GM04504 (cell line): ENCODE data around the gene GATA2.

Experiments used
- DNase-seq: peaks from one replicate; pipeline ENCODE4 v3.0.0-alpha.2; 2012; ENCODE audit warnings: low read depth

The GATA2 gene

DNA sequence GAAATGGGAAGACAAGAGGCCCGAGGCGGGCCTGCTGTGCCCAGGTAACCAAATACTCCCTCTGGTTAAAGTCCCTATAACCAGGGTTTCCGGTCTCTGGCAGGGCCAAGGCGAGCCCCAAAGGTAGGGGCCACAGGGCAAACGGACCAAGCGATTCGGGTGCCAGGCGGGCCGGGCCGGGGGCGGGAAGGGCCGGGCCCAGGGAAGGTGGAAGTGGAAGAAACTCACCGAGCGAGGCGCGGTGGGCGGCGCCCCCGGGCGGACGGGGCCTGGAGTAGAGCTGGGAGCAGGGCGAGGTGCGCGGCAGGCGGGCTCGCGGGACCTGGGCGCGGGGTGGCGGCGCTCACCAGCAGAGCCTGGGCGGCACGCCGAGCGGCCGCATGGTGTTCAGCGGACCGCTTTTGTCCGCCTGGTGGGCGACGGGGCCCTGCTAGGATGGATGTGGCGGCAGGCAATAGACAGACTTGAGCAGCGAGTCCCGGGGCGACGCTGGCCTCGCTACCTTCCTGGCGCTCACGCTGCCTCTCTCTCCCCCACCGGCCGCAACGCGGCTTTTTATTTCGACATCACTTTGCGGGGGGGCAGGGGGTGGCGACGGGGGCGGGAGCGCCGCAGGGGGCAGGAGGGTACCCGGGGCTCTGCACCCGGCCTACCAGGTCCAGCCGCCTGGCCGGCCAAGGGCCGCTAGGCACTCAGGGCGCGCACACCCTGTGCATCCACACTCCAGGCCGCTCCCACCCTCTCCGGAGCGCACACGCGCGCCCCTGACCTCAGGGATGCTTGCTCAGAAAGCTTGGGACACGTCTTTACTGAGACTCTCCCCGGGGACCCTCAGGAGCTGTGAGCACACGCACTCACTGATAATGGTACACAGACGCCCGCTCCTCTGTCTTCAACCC, at the start of gene GATA2:
Gene GATA2, minus strand, starts transcription at position 531 of the 899 bp plus-strand sequence. CDS start 6,170 bp downstream, outside the sequence.
- no peak for DNase-seq

DNA sequence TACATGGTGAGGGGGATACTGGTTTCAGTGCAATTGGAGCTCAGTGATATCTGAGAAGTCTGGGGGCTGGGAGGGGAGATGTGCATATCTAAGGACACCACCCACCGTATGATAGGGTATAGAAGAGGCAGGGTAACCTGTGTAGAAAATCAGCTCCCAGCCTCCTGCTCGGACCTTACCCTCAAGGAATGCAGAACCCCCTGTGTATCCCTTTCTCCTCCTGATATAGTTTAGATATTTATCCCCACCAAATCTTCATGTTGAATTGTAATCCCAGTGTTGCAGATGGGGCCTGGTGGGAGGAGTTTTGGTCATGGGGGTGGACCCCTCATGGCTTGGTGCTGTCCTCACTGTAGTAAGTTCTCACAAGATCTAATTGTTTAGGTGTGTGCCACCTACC, 48.2 kb upstream of the GATA2 start:
- no peak for DNase-seq

DNA sequence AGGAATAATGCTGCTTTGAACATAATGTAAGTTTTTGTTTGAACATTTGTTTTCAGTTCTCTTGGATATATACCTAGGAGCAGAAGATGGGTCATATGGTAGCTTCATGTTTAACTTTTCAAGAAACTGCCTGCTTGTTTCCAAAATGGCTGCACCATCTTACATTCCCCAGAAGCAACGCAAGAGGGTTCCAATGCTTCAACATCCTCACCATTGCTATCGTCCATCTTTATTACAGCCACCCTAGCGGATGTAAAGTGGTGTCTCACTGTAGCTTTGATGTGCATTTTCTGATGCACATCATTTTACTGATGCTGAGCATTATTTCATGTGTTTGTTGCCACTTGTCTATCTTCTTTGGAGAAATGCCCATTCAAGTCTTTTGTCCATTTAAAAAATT, 46.4 kb upstream of the GATA2 start:
- no peak for DNase-seq

DNA sequence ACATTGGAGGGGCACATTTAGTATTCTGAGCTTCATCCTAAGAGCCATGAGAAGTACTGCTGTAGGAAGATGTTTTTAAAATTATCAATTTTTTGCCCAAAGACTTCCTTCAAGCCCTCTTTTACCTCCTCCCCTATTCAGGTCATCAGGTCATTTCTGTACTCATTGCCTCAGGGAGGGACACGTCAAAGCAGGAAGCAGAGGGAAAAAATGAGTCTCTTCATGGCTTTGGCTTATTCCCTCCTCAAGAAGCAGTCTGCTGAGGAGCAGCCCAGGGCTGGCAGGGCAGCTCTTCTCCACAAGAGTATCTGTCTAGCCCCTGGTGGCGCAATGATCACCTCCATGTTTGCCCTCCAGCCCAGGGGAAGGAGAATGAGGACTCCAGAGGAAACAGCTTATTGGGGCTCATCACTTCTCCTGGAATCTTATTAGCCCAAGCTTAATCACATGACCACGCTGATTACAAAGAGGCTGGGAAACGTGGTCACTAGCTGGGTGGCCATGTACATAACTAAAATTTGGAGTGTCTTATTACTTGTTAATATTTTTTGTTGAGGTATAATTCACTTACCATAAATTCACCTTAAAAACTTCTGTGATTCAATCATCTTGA, 44.2 kb upstream of the GATA2 start:
- no peak for DNase-seq

DNA sequence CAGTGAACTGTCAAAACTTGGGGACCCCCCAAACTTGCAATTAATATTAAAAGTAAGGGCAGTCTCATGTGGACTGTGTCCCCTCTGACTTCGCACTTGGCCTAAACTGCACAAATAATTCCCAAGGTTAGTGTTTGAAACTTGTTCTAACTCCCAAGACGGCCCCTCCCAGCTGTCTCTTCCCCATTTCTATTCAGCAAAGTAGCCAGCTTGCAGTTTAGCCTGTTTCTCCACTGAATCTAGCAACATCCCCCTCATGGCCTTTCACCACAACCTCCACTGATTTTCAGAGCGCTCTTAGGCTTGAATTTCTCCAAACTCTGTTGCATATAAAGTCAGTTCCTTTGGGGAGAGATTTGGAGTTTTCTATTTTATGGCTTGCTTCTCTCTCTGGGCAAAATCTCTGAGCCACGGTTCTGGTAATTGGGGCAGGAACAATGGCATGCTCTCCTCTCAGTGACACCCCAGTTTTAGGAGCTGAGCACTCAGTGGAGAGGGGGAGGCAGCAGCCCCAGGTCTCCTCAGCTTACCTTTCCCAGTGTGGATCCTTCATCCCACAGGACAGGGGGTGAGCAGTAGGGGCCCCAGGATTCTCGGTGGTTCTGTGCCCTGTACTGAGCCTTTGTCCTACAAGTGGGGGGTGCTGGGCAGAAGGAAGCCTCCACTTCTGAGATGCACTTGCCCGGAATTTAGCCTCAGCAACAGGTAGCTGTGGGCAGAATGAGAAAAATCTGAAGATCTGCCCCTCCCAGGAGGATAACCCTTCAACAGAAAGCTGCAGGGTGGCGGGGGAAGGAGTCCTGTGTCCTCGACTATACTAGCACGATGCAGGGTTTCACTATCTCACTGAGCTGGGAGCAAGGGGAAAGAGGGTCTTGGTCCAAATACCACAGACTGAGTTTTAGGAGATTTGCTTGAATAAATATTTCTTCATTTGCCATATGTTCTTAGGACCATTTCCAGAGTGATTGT, 39.3 kb upstream of the GATA2 start:
- no peak for DNase-seq

DNA sequence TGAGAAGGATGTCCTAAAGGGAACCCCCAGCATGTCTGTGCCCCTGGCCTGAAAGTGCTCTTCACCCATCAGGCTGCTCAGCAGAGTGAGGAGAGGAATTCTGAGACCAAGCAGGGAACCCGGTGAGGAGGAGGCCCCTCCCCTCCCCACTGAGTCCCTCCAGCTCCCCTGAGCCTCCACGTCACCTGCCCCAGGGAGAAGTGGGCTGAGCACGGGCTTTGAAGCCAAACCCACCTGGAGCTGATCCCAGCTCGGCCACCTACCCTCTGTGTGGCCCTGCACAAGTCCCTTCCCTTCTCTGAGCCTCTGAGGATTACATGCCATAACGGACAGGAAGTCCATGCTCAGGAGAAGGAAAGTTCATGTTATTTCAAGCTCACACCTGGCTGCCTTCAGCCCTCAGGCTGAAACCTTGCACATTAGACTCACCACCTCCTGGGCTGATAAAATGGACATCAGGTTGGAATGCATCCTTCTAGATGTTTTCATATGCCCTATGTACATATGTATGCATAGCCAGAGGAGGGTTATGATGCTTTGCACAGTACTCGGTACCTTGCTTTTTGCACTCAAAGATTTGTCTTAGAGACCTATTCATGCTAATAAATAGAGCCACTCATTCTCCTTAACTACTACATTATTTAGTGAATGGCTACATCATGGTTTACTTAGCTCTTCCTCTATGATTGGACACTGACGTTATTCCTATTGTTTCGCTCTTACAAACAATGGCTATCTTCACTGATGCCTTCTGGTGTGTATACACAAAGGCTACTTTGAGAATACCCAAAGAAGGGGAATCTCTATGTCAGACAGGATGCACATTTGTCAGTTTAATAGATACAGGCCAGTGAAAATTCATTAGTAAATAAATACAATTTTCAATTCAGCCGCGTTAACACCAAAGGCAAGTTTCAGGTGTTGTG, 31.6 kb upstream of the GATA2 start:
- no peak for DNase-seq

DNA sequence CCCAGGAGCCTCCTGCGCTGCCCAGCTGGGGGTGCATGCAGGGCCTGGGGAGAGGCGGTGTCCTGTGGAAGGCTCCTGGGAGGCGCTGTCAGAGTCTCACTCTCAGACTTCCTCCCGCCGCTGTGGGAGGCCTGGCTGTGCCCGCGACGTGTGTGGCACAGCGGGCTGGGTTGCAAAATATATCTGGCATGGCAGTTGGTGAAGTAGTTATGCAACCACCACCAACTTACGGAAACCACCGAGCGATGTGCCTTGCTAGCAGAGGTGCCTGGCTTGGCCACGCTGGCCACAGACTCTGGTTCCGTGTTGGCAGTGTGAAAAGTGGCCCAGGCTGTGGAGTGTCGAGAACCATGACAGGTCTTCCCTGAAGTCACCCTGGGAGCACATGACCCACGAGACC, 30.6 kb upstream of the GATA2 start:
- no peak for DNase-seq

DNA sequence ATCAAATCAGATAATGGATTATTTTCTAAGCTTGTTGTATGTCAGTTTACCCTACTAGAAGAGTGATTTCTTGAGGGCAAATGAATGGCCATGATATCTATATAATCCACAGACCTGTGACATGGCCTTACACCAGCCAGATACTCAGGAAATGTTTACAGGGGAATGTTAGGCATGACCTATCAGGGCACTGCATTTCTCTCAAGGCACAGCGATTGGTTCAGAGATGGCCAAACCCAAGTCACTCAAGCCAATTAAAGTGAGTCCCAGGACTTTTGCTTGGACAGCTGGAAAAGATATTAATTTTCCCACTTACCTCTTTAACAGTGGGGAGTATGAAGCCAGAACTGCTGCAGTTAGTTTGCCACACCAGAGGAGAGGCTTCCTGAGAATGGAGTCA, 28.7 kb upstream of the GATA2 start:
- DNase-seq = no peak

DNA sequence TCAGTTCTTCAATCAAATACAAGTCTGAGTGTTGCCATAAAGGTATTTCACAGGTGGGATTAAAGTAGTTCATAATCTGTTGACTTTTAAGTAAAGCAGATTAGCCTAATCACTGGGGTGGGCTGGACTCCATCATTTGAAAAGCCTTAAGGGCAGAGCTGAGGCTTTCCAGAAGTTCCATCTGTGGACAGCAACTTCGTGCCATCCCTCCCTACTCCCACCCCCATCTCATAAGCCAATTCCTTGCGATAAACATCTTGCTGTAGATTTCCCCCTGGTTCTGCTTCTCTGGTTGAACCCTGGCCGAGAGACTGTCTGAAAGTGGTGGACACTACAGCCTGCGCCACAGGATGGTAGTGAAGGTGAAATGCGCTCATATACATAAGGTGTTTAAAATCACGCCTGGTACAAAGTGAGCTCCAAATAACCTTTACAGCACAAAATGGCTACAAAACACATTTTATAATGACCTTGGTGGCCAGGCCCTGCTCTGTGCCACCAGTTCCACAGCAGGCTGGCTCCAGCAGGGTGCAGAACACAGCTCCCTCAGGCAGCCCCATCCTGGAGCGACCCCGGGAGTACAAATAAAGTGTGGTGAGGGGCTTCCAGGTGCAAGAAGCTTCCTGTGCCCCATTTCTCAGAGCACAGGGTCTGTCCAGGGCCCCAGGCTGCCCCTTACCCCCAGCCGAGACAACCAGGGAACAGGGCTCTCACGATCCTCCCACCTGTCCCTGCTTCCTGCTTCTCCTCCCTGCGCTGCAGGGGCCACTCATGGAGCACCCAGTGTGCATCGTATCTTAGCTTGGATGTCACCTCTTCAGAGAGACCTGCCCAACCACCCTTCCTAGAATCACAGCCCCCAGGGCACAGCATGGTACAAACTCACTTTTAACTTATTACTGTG, 25.8 kb upstream of the GATA2 start:
- DNase-seq = no peak

DNA sequence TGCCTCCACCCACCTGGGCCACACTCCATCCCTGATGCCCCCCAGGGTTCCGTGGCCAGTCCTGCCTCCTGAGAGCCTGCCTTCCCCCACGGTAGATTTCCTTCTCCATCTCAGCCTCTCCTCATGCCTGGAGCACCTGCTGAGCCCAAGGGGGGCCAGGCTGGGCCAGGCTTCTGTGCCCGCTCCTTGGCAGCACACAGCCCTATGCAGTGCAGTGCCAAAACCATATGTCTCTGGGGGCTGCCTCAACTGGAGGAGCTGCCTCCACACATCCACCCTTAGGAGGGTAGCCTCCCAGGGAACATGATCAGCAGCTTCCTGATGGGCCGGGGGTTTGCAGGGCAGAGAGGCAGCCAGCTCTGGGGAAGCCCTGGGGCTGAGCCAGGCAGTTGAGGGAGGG, 24.6 kb upstream of the GATA2 start:
- no peak for DNase-seq

DNA sequence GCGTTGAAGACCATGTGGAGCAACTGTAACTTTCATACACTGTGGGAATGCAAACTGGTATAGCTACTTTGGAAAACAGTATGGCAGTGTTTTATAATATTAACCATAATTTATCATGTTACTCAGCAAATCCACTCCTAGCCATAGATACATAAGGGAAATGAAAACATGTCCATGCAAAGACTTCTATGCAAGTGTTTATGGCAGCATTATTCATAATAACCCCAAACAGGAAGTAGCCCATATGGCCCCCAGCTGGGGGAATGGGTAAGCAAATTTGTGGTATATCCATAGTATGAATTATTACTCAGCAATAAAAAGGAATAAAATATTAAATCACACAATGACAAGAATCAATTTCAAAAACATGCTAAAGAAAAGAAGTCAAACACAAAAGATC, 23.0 kb upstream of the GATA2 start:
- no peak for DNase-seq

DNA sequence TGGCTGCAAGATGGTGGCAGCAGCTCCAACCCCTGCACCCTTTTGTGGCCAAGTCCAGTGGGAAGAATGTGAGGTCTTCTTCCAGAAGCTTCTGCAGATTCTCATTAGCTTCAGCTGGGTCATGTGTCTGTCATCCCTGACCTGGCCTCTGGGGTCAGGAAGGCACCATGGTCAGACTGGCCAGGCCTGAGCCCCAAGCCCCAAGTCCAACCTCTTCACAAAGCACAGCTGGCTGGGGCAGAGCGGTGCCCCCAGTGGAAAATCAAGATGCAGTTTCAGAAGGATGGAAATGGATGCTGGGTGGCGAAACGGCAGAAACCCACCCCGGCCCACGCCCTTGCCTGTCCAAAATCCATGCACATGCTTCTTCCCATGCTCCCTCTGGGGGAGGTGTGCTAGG, 15.9 kb upstream of the GATA2 start:
- DNase-seq = no peak

DNA sequence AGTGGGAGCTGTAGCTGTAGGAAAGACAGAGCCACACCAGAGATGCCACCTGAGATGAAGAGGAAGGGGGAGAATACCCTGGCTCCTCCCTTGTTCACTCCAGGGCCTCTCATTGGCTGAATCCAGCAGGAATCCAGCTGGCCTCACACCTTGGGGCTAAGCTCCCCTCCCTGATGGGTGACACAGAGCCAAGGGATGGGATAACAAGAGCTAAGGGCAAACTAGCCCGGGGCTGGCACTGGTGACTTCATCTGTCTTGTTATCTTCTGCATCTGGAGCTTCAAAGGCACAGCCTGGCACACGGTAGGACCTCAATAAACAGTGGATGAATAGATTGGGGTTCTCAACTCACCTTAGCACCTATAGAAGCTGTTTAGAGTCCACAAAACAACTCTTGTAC, 13.8 kb upstream of the GATA2 start:
- DNase-seq = no peak

DNA sequence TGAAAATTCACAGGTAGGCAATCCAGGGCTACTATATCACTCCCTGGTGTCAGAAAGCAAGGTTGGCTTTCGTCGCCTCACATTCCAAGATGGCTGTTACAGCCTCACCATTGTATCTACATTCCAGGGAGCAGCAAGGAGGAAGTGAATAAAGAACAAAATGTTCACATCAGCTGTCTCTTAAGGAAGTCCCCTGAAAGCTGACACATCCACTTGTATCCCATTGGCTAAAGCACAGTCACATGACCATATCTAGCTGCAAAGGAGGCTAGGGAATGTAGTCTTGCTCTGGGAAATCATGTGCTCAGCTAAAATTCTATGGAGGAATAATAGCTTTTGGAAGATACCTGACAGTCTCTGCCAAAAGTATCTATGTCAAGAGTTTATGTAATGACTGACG, 12.8 kb upstream of the GATA2 start:
- DNase-seq = no peak

DNA sequence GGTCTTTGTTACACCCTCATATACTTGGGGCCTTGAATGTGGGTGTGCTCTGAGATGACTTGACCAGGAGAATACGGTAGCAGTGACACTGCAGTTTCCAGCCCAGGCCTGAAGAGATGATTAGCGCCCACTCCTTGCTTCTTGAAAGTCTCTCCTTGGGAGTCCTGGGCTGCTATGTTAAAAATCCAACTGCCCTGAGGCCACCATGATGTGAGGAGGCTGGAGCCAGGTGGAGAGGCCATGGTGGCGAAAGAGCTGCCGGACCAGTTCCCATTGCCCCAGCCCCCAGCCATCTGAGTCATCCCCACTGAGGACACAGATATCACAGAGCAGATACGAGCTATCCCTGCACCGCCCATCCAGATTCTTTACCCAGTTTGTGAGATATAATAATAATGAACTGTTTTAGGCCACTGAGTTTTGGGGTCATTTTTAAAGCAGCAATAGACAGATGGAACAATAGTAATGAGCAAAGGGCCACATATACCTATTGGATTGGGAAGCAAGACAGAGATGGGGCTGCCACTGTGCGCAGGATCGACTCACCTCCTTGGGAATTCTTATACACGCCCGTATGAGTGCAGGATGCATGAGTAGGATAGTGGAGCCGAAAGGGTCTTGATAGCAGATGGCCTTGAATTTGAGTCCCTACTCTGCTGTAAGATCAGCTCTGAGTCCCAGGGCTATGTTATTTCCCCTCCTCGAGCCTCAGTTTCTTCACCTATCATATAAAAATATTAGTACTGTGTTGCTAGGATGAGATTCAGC, 12.1 kb upstream of the GATA2 start:
- no peak for DNase-seq

DNA sequence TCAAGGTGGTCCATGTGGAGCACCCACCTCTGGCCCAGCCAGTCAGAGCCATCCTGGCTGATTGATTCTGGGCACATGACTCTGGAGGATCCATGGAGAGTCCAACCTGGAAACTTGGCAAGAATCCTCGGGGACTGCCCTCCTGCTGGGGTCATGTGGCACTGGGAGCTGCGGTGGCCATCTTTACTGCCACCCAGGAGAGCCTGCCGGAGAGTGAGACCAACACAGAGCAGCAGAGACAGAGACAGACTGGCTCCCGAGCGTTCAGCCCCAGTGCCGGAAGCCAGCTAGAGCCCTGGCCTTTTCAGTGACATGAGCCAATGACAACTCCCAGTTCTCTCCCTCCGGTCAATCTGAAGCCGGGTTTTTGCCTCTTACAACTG, 11.5 kb upstream of the GATA2 start:
- no peak for DNase-seq

DNA sequence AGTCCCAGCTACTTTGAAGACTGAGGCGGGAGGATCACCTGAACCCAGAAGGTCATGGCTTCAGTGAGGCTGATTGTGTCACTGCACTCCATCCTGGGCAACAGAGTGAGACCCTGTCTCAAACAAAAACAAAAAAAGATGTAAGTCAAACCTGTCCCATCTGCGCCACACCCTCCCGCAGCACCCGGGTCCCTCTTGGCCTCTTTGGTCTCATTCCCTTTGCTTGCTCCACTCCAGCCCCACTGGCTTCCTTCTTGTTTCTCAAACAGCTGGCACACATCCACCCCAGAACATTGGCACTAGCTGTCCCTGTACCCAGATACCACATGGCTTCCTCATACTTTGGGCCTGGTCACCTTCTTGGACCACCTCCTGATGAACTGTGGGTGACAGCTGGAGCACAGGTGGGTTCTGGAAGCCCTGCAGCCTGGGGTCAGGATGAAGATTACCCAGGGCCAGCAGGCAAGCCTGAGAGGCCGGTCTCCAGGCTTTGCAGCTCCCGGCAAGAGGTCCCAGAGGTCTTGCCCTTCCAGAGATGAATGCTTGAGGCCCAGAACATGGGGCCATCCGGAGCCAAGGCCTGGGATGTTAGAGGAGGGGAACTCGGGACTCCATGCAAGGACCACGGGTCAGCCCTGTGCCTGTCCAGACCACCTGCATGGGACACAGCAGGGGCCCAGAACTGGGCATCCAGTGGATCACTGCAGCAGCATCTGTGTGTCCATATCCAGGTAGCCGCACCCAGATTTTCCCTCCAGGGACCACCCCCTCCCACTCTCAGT, 10.9 kb upstream of the GATA2 start:
- no peak for DNase-seq

DNA sequence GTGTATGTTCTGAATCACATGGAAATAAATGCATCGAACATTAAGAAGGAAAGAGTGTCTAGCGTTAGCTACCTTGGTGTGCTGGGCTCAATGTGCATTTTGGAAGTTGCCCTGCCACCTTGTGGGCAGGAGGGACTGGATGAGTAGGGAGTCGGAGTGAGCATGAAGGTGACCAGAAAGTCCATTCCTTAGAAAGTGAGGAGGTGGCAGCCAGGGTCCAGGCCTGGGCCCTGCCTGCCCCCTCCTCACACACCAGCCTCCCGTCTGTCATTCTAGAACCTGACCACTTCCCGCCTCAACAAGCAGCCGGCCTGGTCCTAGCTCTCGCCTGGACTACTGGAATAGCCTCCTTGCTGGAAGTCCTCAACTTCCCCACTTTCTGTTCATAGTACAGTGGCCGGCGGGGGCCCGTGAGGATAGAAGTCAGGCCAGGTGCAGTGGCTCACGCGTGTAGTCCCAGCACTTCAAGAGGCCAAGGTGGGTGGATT, 10.2 kb upstream of the GATA2 start:
- no peak for DNase-seq

DNA sequence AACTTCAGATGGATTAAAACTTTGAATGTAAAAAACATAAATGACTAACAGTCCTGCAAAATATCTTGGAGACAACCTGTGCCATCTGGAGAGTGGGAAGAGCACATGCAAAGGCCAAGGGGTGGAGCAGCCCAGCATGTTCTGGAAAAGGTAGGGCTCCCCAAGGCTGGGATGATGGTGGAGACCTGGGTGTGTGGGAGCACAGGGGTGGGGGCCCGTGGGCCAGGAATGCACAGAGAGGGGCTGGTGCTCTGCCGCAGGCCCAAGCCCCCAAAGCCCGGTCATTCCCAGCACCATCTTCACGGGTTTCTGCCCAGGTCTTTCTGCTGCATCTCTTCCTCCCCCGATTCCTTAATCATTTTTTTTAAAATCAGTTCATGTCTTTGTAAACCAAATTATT, 9.7 kb upstream of the GATA2 start:
- no peak for DNase-seq
